GM12801 (cell line): ENCODE data around the gene STAT3.

Experiments used
- CTCF ChIP-seq: IDR thresholded peaks from one replicate; pipeline ENCODE4 v1.5.1; 2011; ENCODE audit warnings: control low read depth; ENCODE audit not compliant: insufficient read length; ENCODE audit errors: extremely low read depth

Gene STAT3

GRCh38 chr17:42411905-42412679 is 23.9 kb upstream of the STAT3 start:
- no peak for TF ChIP-seq CTCF

GRCh38 chr17:42411361-42411760 is 23.1 kb upstream of the STAT3 start:
- TF ChIP-seq CTCF = no peak

GRCh38 chr17:42410319-42410685 is 22.1 kb upstream of the STAT3 start:
- TF ChIP-seq CTCF = no peak

GRCh38 chr17:42409523-42410318 is 21.5 kb upstream of the STAT3 start:
- TF ChIP-seq CTCF = no peak

- no peak for TF ChIP-seq CTCF
Observed at GRCh38 chr17:42408061-42408460, 19.8 kb upstream of the STAT3 start.

GRCh38 chr17:42407289-42407836 is 19.1 kb upstream of the STAT3 start:
- no peak for TF ChIP-seq CTCF

- no peak for TF ChIP-seq CTCF
Observed at GRCh38 chr17:42406615-42407288, 18.5 kb upstream of the STAT3 start.
